Activated T-cell treated with anti-CD3 and anti-CD28 coated beads for 1 hour (primary cell): Measurements from ENCODE around the gene SLCO3A1.

Experiments used
- DNase-seq: peaks from one replicate; pipeline ENCODE4 v3.0.0-alpha.2; 2020; ENCODE audit warnings: low read depth

SLCO3A1 gene

DNA sequence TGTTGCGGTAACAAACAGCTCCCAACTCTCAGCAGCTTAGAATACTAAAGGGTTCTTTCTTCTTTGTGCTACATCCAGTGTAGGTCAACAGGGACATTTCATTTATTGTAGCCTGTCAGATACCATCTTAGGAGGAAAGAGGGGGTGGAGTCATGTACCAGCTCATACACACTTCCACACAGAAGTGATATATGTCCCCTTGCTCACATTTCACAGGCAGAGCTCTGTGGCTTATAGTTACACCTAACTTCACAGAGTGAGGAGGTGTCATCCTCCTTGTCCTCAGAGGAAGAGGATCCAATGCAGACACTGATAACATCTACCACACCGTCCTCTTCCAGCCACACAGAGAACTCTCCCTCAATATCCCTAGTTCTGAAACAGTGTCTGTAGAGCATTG is 247.2 kb downstream of the SLCO3A1 start:
- no peak for DNase-seq

DNA sequence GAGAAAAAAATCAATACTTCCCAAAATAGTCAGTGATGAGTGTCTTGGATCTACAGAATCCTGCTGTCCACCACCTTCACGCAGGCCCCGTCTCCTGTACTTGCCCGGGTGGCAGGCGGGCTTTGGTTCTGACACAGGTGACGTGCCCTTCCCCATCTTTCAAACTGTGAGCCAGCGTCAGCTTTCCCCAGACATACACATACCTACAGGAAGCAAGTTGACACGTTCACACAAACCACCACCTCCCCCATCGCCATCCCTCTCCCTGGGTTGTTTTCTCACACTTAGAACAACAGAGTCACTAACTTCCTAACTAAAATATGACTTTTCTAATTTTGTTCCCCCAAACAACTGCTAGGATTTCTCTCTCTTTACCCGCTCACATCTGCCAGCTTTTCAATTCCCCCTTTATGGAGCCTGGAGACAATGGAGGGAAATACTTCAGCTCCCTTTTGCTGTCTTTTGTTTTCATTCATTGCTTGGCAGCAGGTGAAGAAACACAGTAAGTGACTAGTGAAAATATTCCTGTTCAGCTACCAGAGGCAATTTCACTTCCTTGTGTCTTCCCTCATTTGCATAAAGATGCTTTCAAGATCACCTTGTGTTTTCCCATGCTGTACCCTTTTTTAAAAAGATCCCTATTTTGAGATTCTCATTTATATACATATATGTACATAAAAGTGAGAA is 248.3 kb downstream of the SLCO3A1 start:
- DNase-seq, result no peak

DNA sequence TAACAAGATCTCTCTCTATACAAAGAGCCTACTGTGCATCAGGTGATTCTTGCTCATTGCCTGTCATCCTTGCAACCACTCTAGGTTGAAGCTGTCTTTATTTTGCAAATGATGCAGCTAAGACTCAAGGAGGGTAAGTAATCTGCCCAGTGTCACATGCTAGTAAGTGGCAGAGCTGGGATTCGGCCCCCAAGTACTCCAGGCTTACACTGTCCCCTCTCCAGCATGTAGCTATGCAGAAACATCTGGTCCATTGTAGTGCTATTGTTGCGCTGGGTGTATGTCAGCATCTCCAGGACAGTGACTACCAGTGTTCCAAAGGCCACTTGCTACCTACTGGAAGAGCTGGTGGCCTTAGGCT is 248.9 kb downstream of the SLCO3A1 start:
- DNase-seq, result no peak

DNA sequence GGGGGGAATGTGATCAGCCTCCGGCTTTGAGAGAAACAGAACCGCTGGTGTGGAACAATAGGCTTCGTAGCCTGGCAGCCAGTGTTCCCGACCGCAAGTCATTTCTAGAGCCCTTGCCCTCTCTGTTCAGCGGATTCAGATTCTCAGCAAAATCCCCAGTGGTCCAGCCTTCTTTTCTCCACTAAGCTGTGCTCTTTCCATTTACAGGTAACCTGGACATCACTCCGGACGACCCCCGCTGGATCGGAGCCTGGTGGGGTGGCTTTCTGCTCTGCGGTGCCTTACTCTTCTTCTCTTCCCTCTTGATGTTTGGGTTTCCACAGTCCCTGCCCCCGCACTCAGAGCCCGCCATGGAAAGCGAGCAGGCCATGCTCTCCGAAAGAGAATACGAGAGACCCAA is 250.6 kb downstream of the SLCO3A1 start:
- DNase-seq, result no peak

DNA sequence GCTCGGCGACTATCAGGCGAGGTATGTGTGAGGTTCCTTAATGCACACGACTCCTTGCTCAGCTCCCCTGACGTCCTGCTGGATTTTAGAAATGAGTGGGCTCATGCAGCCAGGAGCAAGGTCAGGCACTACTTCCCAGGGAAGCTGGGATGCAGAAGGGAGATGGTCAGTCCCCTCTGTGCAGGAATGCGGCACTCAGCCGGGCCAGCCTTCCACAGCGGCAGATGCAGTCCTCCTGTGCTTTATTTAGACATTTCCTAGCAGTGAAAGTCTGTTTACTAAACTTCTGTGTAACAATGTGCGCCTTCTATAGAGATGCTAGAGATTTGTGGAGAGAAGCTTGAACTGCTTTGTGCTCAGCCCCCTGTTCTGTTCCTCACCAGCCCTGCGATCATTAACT is 252.1 kb downstream of the SLCO3A1 start:
- DNase-seq, result no peak

DNA sequence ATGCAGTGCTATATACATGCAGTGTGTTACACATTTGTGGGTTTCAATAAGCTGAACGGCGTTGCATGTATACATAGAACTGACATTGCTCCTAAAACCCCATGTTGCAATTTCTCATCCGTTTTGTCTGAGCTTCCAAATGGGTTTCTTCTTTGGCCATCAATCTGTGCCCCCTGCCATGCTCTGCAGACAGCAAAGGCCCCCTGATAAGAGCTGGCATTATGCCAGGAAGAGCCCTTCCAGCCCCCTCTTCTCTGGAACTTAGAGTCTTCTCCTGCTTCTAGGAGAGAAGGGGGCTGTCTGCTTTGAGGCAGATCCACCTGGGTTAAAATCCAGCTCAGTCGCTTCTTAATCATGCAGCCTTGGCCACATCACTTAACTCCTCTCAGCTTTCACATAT is 254.0 kb downstream of the SLCO3A1 start:
- no peak for DNase-seq

DNA sequence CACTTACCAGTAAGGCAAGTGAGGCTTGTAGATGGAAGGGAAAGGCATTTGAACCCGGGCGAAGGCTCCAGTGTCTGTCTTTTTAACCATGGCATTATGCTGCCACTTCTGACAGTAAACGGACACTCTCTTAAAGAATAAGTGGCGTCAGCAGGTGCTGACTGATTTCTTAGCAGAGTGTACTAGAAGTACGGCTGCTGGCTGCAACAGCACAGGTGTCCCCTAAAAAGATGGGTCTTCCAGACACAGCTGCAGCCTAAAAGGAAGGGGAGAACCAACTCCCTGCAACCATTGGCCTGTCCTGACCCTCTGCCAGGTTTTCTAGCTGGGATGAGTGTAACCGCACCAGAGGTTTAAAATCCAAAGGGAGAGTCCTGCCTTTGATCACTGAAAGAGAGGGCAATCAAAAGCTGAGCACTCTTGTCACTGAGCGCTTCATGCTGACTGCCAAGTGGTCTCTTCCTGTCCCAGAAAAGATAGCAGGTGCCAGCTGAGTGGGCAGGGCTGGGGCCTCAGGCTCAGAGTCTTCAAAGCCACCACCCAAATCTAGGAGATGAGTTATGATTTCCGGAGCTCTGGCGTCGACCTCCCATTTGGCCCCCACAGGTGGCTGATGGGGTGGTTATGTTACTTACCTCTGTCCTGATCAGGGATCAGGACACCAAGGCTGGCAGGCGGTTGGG is 255.8 kb downstream of the SLCO3A1 start:
- no peak for DNase-seq

DNA sequence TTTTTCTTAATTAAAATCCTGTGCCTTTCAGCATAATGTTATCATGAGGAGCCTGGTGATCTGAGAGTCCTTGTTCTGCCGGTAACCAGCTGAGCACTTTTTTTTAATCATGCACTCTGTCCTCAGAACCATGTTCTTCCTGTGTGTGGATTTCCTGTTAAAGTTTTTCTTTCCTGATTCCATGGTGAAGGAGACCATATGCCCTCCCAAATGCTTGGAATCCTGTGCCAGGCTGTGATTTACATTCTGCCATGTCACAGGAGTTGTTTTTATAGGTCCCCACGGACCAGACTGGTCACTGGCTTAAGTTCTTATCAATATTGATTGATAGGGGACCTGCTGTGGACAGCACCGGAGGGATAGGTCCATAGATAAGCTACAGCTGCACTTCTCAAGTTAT is 257.8 kb downstream of the SLCO3A1 start:
- DNase-seq, result no peak

DNA sequence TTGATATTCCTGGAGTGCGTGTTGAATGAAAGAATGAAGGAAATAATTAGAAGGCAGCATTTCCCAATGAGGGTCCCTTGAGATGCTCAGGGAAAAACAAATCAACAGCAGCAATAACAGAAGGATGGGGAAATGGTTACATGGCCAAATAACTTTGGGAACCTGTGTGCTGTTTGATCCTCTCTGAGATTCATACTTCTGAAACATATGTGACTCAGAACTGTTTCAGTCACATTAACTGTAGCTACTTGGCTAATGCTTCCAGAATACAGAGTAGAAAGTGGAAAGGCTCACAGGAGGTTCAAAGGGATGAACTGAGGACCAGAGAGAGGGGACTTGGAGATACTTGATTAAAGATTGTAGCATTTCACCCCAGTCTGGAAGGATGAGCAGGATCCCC is 258.2 kb downstream of the SLCO3A1 start:
- DNase-seq, result no peak

DNA sequence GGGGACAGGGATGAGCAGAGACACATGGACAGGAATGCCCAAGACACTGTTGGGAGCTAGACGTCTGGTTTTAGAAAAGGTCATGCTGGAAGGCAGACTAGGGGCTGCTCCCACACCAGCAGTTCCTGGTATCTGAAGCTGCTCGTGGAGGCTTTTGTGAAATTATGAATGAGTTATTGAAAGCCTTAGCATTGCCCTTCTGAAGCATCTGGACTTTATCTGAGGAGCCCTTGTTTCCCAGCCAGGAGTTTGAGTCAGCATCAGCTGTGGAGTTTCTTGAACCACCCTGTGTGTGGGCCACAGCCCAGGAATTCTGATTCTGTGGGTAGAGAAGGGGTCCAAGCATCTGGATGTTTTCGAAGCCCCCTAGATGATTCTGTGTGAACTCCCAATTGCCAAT is 258.7 kb downstream of the SLCO3A1 start:
- no peak for DNase-seq

DNA sequence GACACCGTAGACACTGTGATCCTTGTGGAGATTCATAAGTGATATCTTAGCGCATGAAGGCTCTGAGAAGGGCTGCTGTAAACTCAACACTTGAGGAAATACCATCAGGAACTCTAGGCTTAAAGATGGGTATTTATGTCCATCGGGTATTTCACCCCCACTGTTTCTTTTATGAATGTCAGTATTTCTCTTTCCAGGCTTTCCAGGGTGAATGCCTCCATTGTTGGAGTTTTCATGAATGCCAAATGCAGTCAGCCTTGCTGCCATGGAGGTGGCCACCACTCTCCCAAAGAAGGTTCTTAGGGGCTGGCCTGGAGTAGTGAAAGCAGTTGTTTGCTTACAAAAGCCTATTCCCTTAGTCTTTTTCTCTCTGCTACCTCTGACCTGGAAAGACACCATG is 259.2 kb downstream of the SLCO3A1 start:
- DNase-seq, result no peak

DNA sequence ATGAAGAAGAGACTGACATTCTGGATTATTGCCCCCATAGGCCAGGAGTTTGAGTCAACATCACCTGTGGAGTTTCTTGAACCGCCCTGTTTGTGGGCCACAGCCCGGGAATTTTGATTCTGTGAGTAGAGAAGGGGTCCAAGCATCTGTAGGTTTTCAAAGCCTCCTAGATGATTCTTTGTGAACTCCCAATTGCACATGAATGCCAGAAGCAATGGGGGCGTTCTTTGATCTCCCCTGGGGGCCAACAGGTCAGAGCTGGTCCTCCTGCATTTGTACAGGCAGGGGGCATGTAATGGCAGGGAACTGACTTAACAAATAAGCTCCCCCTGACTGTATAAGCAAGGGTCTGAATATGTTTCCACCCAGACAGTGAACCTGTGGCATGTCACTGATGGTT is 260.3 kb downstream of the SLCO3A1 start:
- no peak for DNase-seq

DNA sequence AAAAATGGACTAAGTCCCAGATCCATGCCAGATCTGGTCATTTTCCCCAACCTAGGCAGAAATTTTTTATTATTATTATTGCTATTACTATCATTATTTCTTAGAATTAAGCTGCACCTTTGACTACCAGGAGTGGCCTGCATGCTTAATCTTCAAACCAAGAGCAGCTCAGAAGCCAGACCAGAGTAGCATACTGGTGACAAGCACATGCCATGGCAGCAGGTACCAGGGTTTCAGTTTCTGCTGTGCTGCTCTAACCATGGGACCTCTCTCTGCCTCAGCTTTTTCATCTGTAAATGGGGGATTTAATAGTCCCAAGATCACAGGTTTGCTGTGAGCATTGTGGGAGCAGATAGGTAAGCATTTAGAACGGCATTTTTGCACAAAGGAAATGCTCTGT is 262.3 kb downstream of the SLCO3A1 start:
- DNase-seq, result no peak

DNA sequence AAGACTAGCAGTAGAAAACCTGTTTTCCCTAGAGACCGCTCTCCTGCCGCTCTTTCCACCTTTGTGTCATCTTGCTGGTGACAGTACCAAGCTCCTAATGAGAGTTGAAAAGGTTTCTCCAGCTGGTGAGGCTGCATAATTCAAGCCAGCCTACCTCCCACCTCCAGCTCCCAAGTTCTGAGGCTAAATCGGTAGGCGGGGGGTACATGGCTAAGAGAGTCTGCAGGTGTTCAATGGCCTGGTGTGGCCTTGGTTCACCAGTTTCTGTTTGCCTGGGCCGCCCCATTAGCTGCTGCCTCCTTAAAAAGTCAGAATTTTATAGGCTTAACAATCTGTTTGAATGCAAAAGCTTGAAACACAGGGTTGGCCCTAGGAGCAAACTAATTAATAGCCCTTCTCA is 262.8 kb downstream of the SLCO3A1 start:
- DNase-seq, result no peak

DNA sequence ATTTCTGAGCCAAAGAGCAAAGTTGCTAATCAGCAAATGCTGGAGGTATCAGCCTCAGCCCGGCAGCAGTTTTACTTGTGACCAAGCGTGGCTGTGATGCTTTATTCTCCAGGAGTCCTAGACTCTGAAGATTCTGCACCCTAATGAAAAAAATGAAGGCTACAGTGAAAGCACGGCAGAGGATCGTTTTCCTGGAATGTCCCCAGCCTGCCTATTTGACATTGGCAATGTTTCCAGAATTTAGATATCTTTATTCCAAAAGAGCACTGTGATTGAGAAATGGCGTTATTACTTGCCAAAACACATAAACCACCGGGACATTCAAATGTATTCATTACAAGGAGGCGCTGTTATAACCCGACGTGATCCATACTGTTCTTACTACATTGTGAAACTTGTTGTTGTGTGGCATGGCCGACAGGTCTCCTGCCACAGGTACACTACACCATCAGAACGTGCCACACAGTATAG is 263.8 kb downstream of the SLCO3A1 start:
- DNase-seq, result no peak

DNA sequence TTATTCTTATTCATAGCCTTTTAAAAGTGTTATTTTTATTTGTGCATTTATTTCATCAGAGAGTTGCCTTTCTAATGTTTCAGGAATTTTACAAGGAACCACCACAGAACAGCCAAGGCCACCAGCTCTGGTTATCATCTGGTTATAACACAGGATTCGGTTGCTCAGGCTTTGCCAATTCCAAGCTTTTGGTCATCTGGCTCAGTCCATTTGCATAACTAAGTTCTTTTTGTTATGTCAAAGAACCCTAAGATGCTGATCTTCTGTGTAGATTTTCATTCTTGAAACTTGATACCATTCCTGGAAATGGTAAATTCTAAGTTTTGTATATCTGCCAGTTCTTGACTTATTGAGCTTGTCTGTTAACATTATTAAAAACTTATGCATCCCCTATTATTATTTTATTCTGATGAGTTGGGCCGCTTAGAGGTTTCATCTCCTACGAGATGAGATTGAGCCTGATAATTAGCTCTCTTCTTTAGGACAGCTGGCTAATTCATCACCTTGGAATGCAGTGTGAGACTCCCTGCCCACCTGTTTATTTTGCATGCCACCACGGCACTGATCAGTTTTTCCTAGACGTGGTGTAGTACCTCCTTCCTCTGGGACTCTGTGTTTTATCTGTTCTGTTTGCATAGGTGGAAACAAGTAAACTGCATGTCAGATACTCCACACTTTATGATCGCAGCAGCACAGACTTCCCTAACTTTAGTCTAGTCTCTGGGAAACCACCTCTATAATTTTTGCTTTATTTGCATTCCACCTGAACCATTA is 264.8 kb downstream of the SLCO3A1 start:
- DNase-seq, result no peak

DNA sequence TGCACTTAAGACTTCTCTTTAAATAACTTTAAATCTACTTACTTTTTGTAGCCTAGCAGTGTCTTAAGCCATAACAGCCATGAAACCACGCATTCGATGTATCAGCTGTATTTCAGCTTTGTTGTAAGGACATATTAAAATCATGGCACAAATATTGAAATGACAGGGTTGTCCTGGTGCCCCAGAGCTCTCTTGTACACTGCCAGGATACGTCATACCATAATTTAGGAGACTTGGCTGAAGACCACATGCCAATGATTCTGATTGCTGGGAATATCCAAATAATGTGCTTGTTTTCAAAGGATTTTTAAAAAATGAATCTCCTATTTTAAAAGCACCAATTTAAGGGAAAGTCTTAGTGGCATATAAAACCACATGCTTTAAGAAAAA is 265.4 kb downstream of the SLCO3A1 start:
- no peak for DNase-seq

DNA sequence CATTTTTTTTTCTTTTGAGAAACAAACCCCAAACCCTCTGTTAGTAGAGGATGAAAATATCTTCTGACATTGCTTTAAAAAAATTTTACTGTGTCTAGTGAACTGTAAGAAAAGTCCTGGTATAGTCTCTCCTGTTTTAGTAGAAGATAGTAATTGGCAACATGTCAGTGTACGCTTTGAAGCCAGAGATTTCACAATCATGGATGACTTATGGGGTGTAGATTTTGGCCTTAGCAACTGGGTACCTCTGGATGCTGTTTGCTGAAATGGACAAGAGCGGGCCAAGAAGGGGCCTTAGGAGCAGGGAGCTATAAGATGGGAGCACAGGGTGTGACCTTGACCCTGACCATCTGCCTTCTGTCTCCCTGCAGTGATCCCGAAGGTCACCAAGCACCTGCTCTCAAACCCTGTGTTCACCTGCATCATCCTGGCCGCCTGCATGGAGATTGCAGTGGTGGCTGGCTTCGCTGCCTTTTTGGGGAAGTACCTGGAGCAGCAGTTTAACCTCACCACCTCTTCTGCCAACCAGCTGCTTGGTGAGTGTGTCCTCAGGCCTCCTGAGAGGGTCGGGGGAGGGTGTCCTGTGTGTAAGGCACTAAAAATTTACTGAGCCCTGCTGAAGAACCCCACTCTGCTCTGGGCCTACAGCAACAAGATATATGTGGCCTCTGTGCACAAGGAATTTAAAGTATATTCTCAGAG is 266.7 kb downstream of the SLCO3A1 start:
- no peak for DNase-seq

DNA sequence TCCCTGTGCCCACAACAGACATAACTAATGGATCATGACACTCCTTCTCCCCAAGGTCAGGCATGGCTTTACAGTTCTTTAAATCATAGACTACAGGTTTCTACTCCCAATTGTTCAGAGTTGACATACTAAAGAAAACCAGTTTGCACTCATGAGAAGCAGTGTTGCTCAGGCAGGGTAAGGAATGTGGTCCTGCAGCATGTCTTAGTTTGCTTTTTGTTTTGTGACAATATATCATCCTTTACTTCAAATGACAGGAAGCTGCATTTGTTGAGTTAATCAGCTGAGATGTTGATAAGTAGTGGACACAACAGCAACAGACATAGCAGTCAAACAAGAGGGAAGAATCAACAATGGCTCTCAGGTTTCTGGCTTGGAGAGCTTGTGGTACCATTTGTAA is 267.5 kb downstream of the SLCO3A1 start:
- DNase-seq, result no peak

DNA sequence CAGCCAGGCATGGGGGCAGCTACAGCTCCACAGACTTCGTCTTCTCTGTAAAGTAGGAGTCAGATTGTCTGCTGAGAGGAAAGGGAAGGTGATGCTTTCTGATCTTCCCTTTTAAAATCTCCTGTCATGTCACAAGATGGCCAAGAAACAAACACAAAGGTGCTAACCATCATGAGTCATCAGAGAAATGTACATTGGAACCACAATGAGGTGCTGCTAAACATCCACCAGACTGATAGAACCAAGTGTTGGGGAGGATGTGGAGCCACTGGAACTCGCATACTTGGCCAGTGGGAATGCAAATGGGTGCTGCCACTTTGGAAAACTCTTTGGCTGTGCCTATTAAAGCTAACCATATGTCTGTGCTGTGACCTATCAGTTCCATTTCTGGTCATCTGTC is 268.8 kb downstream of the SLCO3A1 start:
- no peak for DNase-seq

DNA sequence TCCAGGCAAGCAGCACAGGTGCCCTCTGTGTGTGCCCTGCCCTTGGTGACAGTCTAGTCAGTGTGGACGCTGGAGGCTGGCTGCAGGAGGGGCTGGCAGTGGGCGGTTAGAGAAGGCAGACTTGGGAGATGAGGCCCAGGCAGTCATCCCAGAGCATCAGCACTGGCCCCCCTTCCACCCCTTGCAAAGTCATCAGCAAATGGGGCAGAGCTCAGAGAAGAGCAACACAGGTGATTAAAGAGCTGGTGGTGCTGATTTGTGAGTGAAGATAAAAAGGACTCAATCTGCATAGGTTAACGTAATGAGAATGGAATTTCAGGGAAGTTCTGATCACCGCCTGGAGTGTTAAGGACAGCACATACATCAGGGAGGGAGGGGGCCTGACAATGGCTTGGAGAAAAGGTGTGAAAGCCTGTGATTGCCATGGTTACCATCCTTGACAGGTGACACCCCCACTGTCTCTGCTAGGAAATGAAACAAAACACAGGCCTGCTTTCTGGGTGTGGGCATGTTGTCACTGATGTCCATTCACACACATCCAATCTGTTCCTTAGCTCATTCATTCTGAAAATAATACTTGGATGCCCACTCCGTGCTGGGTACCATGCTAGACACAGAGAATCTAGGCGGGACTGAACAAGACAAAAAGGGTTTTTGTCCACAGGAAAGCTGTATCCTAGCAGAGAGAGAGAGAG is 270.6 kb downstream of the SLCO3A1 start:
- no peak for DNase-seq

DNA sequence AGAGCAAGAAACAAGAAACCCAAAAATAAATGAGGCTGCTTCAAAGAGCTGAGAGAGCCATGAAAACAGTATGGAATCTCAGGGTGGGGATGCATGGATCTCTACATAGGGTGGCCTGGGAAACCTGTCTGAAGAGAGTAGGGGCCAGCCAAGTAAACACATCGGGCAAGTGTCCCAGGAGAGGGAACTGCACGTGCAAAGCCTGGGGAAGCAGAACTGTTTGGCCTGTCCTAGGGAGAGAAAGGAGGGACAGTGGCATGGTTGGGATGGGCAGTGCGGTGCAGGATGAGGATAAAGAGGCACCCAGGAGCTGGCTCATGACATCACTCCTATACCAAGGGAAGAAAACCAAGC is 271.1 kb downstream of the SLCO3A1 start:
- no peak for DNase-seq
